ENCODE measurements around the gene STK39. TPM values are rescaled to one million over a fixed set of nuclear protein-coding genes. Genes with fewer than 3 reads are reported as not detected.

Gene STK39
- total RNA-seq, 3 donors from 2014 or later = 36.4 to 57.5 (median 52.5) TPM

- DNase-seq (no peak), ATAC-seq (no peak)
- Histone ChIP-seq H3K9me3 (no peaks in the 10 kb centered on the region), H3K4me3 (no peak overlapping the region), H3K36me3 (ENCODE audit: low read depth) (no peaks in the 10 kb centered on the region), H3K4me1 (ENCODE audit: low read depth) (no peaks in the 10 kb centered on the region)
- intact Hi-C loops (cut with DNase I, micrococcal nuclease) = no loop called here
- TF ChIP-seq CTCF (IDR thresholded peaks at IDR 0.05) = no peak
Observed at GRCh38 chr2:167941604-167942003, 305.8 kb downstream of the STK39 start.

- no peak for DNase-seq
- ATAC-seq = no peak
- Histone ChIP-seq H3K9me3 (no peaks in the 10 kb centered on the region), H3K4me3 (no peak overlapping the region), H3K4me1 (ENCODE audit: low read depth) (no peaks in the 10 kb centered on the region), H3K36me3 (ENCODE audit: low read depth) (no peaks in the 10 kb centered on the region)
- TF ChIP-seq CTCF (IDR thresholded peaks at IDR 0.05) = no peak
- intact Hi-C loops (cut with DNase I, micrococcal nuclease) = no loop called here
Observed at GRCh38 chr2:167940734-167941507, 306.5 kb downstream of the STK39 start.

GRCh38 chr2:167940346-167940725 lies 307.1 kb downstream of the STK39 start:
- Histone ChIP-seq H3K36me3 (ENCODE audit: low read depth) (no peaks in the 10 kb centered on the region), H3K9me3 (no peaks in the 10 kb centered on the region), H3K4me1 (ENCODE audit: low read depth) (no peaks in the 10 kb centered on the region), H3K4me3 (no peak overlapping the region)
- DNase-seq (no peak), ATAC-seq (no peak)
- intact Hi-C loops (cut with DNase I, micrococcal nuclease) = no loop called here
- no peak for TF ChIP-seq CTCF (IDR thresholded peaks at IDR 0.05)

- intact Hi-C loops (cut with DNase I, micrococcal nuclease) = no loop called here
- TF ChIP-seq CTCF (IDR thresholded peaks at IDR 0.05) = no peak
- Histone ChIP-seq H3K4me3 (no peak overlapping the region), H3K4me1 (ENCODE audit: low read depth) (no peaks in the 10 kb centered on the region), H3K9me3 (no peaks in the 10 kb centered on the region), H3K36me3 (ENCODE audit: low read depth) (no peaks in the 10 kb centered on the region)
- no peak for DNase-seq
- ATAC-seq = no peak
Observed at GRCh38 chr2:167939514-167940345, 307.7 kb downstream of the STK39 start.

- H3K4me3 ChIP-seq = no peak overlapping the region
- DNase-seq = no peak
- ATAC-seq = no peak
- intact Hi-C loops (cut with DNase I, micrococcal nuclease) = no loop called here
- no peaks in the 10 kb centered on the region for H3K9me3 ChIP-seq
- H3K4me1 ChIP-seq (ENCODE audit: low read depth) = no peaks in the 10 kb centered on the region
- no peaks in the 10 kb centered on the region for H3K36me3 ChIP-seq (ENCODE audit: low read depth)
- TF ChIP-seq CTCF (IDR thresholded peaks at IDR 0.05) = no peak
Observed at GRCh38 chr2:167937403-167937802, 310.0 kb downstream of the STK39 start.

All from mucosa of descending colon (tissue), 3 donors.